Subcutaneous abdominal adipose tissue (tissue), 5 donors: Measurements from ENCODE around the gene COL4A3.

ENCODE experiments used
- H3K27ac ChIP-seq: one replicate; pipeline ENCODE4 v1.7.0; 2013; ENCODE audit warnings: low read depth, mild to moderate bottlenecking, inconsistent platforms, low read length, moderate library complexity
- H3K27me3 ChIP-seq, 5 donors: one replicate each; pipeline ENCODE4 v1.7.0; 2013; ENCODE audit warnings: low read length in 5 of 5, inconsistent platforms in 1 of 5; ENCODE audit not compliant: control insufficient read depth in 5 of 5, insufficient read depth in 4 of 5
- H3K36me3 ChIP-seq, 5 donors: one replicate each; pipeline ENCODE4 v1.7.0; 2013; ENCODE audit warnings: low read length in 5 of 5; ENCODE audit not compliant: control insufficient read depth in 5 of 5, insufficient read depth in 5 of 5
- H3K4me1 ChIP-seq, 5 donors: one replicate each; pipeline ENCODE4 v1.7.0; 2013; ENCODE audit warnings: low read length in 5 of 5, mild to moderate bottlenecking in 3 of 5, moderate library complexity in 1 of 5; ENCODE audit not compliant: control insufficient read depth in 5 of 5, insufficient read depth in 5 of 5
- H3K4me3 ChIP-seq, 5 donors: one replicate each; pipeline ENCODE4 v1.7.0; 2013; ENCODE audit warnings: low read length in 5 of 5, low read depth in 1 of 5
- H3K9ac ChIP-seq, 5 donors: one replicate each; pipeline ENCODE4 v1.7.0; 2013; ENCODE audit warnings: low read length in 5 of 5, mild to moderate bottlenecking in 4 of 5, moderate library complexity in 3 of 5
- H3K9me3 ChIP-seq, 5 donors: one replicate each; pipeline ENCODE4 v1.7.0; 2013; ENCODE audit warnings: low read length in 5 of 5; ENCODE audit not compliant: control insufficient read depth in 5 of 5
- donor health status: healthy.
- donor health status: healthy.
- donor health status: healthy.
- donor health status: healthy.
- donor health status: healthy.

The COL4A3 gene

DNA sequence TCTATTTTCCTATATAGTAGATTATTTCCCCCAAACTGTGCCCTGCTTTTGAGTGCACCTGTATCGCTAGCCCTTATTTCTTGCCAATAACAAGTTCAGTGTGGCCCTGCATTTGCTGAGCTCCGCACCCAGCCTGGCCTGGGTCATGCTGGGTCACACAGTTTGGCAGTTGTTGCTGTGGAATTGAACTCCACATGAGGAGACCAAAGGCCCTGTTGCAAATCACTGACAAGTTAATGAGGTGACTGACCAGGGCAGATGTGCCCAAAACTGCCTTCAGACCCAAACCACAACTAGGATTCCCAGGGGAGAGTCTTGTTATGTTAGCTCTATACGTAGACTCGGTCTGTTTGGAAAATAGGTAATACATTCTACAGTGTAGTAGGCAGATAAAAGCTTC, 31.4 kb upstream of the COL4A3 start:
- Histone ChIP-seq H3K27me3 (peaks cover 0 to 4% (median 0%) of the 10 kb centered on the region in 5 donors), H3K9ac (no peak overlapping the region), H3K36me3 (no peaks in the 10 kb centered on the region), H3K27ac (no peak overlapping the region), H3K9me3 (no peaks in the 10 kb centered on the region), H3K4me1 (peaks cover 0 to 9% (median 4%) of the 10 kb centered on the region in 5 donors), H3K4me3 (no peak overlapping the region)

DNA sequence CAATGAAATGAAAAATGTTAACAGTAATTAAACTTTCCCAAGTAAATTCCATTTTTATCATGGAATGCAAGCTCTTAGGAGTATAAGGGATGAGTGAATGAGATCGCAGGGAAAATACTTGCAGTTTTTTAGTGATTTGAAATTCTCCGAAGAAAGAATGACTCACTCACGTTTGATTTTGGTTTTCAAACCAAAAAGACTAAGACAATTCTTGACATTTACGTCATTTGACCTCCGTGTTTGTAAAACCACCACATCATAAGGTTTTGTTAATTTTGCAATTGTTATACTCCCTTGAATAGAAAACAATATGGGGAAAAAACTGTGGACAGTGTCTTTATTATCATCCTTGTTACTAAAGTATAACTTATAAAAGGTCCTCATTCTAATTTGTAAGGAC, 29.8 kb upstream of the COL4A3 start:
- Histone ChIP-seq H3K36me3 (no peaks in the 10 kb centered on the region), H3K27ac (no peak overlapping the region), H3K9ac (no peak overlapping the region), H3K27me3 (no peaks in the 10 kb centered on the region), H3K9me3 (no peaks in the 10 kb centered on the region), H3K4me3 (no peak overlapping the region), H3K4me1 (peaks cover 0 to 9% (median 4%) of the 10 kb centered on the region in 5 donors)

DNA sequence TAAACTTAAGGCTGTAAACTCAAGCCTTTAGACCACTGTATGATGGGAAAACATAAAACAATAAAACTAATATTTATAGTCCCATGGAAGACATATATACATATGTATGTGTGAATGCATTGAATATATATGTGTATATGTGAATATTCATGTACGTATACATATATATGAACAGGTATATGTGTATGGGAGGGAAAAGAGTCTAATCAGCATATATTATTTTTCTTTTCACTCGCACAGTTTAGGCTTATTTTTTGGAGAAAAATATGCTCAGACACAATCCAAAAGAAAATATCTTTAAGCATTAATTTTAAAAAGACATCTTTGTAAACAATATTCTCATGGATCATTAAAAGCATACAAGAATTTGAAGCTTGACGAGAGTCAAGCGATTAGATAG, 23.1 kb upstream of the COL4A3 start:
- H3K27ac ChIP-seq, result no peak overlapping the region
- H3K4me1 ChIP-seq, result no peaks in the 10 kb centered on the region
- no peak overlapping the region for H3K9ac ChIP-seq
- peaks cover 0 to under 1% (median 0%) of the 10 kb centered on the region in 5 donors for H3K9me3 ChIP-seq
- H3K27me3 ChIP-seq, result no peaks in the 10 kb centered on the region
- no peak overlapping the region for H3K4me3 ChIP-seq
- H3K36me3 ChIP-seq, result no peaks in the 10 kb centered on the region

DNA sequence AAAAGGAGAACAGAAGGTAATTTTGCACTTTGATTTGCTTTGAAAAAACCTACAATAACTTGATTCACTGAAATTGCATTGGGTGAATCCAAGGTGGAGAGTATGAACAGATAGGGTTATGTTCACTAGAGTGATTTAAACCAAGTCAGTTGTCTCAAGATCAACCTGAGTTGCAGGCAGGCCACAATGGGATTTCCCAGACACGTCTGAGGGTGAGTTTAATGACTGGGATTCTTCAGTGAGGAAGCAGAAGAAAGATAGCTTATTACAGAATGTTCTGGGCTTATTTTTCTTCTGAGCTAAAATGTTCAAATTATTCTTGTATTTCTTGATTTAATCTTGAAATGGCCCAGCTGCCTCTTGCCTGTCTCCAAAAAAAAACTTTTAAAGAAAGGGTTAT, 20.5 kb upstream of the COL4A3 start:
- Histone ChIP-seq H3K9ac (no peak overlapping the region), H3K4me3 (no peak overlapping the region), H3K27me3 (no peaks in the 10 kb centered on the region), H3K4me1 (no peaks in the 10 kb centered on the region), H3K9me3 (peaks cover 0 to 5% (median 4%) of the 10 kb centered on the region in 5 donors), H3K27ac (no peak overlapping the region), H3K36me3 (no peaks in the 10 kb centered on the region)

DNA sequence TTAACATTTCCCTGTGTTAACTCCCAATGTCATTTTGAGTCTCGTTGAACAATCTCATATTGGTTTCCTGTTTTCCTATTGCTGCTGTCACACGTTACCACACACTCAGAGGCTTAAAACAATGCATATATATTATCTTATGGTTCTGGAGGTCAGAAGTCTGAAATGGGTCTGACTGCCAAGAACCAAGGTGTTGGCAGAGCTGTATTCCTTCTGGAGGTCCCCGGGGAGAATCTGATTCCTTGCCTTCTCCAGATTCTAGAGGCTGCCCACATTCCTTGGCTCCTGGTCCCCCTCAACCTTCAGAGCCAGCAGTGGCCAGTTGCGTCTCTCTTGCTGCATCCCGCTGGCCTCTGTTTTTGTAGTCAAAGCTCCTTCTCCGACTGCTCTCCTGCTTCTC, 18.0 kb upstream of the COL4A3 start:
- Histone ChIP-seq H3K9me3 (peaks cover 0 to 5% (median 4%) of the 10 kb centered on the region in 5 donors), H3K4me1 (no peaks in the 10 kb centered on the region), H3K27ac (no peak overlapping the region), H3K9ac (no peak overlapping the region), H3K36me3 (no peaks in the 10 kb centered on the region), H3K4me3 (no peak overlapping the region), H3K27me3 (no peaks in the 10 kb centered on the region)

DNA sequence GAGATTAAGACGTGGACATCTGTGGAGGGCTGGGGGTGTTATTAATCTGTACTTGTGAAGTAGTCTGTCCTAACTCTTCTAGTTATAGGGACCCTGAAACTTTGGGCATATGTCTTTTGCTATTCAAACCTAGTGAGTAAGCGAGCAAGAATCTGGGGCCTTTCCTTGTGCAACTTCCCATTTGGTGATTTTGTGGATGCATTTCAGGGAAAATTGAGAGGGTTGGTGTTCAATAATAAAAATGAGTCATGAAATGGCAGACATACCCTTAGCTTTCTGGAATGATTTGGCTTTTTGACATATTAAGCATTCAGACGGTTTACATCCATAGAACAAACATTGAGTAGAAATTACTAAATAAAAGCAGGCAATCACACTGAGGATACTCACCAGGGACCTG, 17.4 kb upstream of the COL4A3 start:
- Histone ChIP-seq H3K9ac (no peak overlapping the region), H3K36me3 (no peaks in the 10 kb centered on the region), H3K27ac (no peak overlapping the region), H3K27me3 (no peaks in the 10 kb centered on the region), H3K9me3 (peaks cover 0 to 5% (median 4%) of the 10 kb centered on the region in 5 donors), H3K4me3 (no peak overlapping the region), H3K4me1 (peaks cover 0 to 1% (median 0%) of the 10 kb centered on the region in 5 donors)

DNA sequence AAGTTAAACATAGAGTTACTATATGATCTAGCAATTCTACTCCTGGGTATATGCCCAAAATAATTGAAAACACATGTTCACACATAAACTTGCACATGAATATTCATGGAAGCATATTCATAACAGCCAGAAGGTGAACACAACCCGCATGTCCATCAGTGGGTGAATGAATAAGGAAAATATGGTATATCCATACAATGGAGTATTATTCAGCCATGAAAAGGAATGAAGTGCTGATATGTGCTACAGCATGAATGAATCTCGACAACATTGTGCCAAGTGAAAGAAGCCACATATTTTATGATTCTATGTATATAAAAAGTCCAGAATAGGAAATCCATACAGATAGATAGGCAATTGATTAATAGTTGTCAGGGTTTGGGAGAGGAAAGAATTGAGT, 16.3 kb upstream of the COL4A3 start:
- H3K9me3 ChIP-seq, result peaks cover 0 to 5% (median 4%) of the 10 kb centered on the region in 5 donors
- no peaks in the 10 kb centered on the region for H3K27me3 ChIP-seq
- no peaks in the 10 kb centered on the region for H3K36me3 ChIP-seq
- H3K27ac ChIP-seq, result no peak overlapping the region
- peaks cover 0 to 7% (median 2%) of the 10 kb centered on the region in 5 donors for H3K4me1 ChIP-seq
- H3K4me3 ChIP-seq, result no peak overlapping the region
- H3K9ac ChIP-seq, result no peak overlapping the region

DNA sequence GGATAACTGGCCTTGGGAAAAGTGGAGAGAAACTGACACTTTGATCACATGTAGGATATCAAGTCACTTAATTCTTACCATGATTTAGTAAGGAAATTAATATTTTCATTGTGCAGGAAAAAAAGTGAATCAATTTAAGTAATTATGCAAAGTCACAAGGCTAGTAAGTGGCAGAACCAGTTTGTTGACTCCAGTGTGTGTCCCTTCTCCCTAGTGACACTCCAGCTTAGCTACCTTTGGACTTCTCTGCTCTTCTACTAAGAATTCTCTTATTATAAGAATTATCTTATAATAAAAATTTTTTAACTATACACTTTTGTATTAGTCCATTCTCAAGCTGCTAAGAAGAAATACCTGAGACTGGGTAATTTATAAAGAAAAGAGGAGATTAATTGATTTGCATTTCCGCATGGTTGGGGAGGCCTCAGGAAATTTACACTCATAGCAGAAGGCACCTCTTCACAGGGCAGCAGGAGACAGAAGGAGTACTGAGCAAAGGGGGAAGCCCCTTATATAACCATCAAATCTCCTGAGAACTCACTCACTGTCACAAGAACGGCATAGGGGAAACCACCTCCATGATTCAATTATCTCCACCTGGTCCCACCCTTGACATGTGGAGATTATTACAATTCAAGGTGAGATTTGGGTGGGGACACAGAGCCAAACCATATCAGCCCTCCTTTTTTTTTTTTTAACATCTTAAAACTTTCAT, 14.0 kb upstream of the COL4A3 start:
- H3K36me3 ChIP-seq, result no peaks in the 10 kb centered on the region
- no peak overlapping the region for H3K27ac ChIP-seq
- H3K4me3 ChIP-seq, result no peak overlapping the region
- H3K27me3 ChIP-seq, result no peaks in the 10 kb centered on the region
- H3K9ac ChIP-seq, result no peak overlapping the region
- peaks cover 2 to 15% (median 5%) of the 10 kb centered on the region in 5 donors for H3K4me1 ChIP-seq
- H3K9me3 ChIP-seq, result peaks cover 0 to 5% (median 4%) of the 10 kb centered on the region in 5 donors

DNA sequence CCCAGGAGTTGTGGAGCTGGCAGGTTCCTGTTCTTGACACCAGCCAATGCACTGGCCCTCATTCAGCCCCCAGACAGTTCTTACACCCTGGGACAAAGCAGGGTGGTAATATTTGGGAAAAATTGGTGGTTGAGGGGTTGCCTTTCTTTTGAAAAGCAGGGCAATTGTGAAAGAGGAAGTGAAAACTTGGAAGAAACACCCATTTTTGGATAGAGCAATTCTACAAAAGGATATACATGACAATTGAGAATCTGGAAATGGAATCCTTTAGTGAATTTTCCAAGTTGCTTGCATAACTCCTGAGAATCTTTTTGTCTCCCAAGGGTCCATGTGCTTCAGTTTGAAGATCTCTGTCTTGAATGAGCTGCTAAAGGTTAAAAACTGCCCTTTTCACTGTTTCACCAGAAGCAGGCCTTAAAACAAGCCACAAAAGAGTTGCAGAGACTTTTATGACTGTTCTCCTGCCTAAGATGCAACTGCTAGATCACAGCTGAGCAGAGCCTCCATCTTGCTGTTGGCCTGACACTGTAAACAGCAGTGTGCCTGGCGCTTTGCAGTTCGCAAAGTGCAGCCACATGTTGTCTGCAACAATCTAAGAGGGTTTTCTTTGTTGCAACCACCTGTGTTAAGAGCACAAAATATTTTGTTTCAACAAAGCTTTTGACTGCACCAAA, 12.2 kb upstream of the COL4A3 start:
- no peak overlapping the region for H3K27ac ChIP-seq
- peaks cover 2 to 15% (median 5%) of the 10 kb centered on the region in 5 donors for H3K4me1 ChIP-seq
- H3K9ac ChIP-seq, result no peak overlapping the region
- peaks cover 0 to 4% (median 0%) of the 10 kb centered on the region in 5 donors for H3K9me3 ChIP-seq
- no peak overlapping the region for H3K4me3 ChIP-seq
- H3K27me3 ChIP-seq, result no peaks in the 10 kb centered on the region
- no peaks in the 10 kb centered on the region for H3K36me3 ChIP-seq

DNA sequence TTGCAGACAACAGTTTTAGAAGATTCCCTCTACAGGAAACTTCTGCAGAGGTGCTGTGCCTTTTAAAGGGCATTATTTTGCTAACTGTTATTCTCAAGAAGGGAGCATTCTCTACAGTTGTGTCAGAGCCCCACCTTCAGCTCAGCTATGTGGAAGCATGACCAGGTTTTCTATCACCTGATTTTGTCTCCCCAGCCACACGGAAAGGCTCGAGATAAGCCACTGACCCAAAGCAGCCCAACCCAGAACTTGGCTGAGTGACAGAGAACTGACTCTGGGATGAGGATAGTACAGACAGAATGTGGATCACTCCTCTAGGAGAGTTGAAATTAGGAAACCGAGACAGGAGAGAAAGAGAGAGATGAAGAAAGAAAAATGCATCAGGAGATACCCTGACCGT, 11.1 kb upstream of the COL4A3 start:
- Histone ChIP-seq H3K4me3 (no peak overlapping the region), H3K9ac (no peak overlapping the region), H3K4me1 (peaks cover 2 to 15% (median 5%) of the 10 kb centered on the region in 5 donors), H3K27me3 (no peaks in the 10 kb centered on the region), H3K9me3 (no peaks in the 10 kb centered on the region), H3K27ac (no peak overlapping the region), H3K36me3 (no peaks in the 10 kb centered on the region)
